ENCODE measurements around the gene KRTAP6-2.

DNA sequence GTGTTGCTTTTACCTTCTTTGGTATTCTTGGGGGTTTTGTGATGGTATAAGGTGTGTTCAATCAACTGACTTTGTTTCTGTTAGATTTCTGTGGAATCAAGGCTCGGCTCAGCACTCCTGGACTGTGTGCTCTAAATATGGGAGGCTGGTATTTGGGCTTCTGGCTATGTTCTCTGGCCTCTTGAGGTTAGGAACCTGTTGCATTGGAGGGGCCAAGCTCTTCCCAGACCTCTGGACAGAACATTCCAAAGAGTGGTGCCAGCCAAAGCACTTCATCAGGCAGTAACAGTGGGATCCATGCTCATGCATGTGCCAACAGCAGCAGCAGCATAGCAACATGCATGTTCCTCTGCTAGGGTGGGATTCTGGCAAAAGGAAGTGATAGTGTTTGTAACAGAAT is 45.9 kb downstream of the KRTAP6-2 start:
- TF ChIP-seq EZH2 (IDR thresholded peaks at IDR 0.05; ENCODE audit: borderline replicate concordance, low read length): no peak
- TF ChIP-seq, protein P1, sequence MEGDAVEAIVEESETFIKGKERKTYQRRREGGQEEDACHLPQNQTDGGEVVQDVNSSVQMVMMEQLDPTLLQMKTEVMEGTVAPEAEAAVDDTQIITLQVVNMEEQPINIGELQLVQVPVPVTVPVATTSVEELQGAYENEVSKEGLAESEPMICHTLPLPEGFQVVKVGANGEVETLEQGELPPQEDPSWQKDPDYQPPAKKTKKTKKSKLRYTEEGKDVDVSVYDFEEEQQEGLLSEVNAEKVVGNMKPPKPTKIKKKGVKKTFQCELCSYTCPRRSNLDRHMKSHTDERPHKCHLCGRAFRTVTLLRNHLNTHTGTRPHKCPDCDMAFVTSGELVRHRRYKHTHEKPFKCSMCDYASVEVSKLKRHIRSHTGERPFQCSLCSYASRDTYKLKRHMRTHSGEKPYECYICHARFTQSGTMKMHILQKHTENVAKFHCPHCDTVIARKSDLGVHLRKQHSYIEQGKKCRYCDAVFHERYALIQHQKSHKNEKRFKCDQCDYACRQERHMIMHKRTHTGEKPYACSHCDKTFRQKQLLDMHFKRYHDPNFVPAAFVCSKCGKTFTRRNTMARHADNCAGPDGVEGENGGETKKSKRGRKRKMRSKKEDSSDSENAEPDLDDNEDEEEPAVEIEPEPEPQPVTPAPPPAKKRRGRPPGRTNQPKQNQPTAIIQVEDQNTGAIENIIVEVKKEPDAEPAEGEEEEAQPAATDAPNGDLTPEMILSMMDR (conservative IDR thresholded peaks at IDR 0.05 in 1 of 2, IDR thresholded peaks at IDR 0.05 in 1 of 2; ENCODE audit: extremely low read depth in 1 of 2, insufficient read depth in 1 of 2, low read depth in 1 of 2, low read length in 2 of 2): no peak
